Fibroblast of mammary gland (primary cell): ENCODE data around the gene GADD45B.

Source experiments
- DNase-seq: peaks from one replicate; pipeline ENCODE4 v3.0.0-alpha.2; 2010; ENCODE audit warnings: low read depth
- H3K4me3 ChIP-seq: 2 replicates; pipeline ENCODE4 v1.5.1; 2011; ENCODE audit warnings: low read depth, mild to moderate bottlenecking, low read length, moderate library complexity; ENCODE audit not compliant: control insufficient read depth
- CTCF ChIP-seq: conservative IDR thresholded peaks from 2 replicates; pipeline ENCODE4 v1.5.1; 2011; ENCODE audit warnings: low read depth, low read length, inconsistent platforms; ENCODE audit not compliant: control insufficient read depth, insufficient read depth

GADD45B gene

DNA sequence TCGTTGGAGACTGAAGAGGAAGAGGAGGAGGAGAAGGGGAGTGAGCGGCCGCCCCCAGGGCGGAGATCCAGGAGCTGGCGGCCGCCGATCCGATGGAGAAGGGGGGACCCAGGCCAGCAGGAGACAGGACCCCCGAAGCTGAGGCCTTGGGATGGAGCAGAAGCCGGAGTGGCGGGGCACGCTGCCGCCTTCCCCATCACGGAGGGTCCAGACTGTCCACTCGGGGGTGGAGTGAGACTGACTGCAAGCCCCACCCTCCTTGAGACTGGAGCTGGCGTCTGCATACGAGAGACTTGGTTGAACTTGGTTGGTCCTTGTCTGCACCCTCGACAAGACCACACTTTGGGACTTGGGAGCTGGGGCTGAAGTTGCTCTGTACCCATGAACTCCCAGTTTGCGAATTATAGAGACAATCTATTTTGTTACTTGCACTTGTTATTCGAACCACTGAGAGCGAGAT lies 1.8 kb downstream of the GADD45B start:
- peak; percentile 55 for DNase-seq

DNA sequence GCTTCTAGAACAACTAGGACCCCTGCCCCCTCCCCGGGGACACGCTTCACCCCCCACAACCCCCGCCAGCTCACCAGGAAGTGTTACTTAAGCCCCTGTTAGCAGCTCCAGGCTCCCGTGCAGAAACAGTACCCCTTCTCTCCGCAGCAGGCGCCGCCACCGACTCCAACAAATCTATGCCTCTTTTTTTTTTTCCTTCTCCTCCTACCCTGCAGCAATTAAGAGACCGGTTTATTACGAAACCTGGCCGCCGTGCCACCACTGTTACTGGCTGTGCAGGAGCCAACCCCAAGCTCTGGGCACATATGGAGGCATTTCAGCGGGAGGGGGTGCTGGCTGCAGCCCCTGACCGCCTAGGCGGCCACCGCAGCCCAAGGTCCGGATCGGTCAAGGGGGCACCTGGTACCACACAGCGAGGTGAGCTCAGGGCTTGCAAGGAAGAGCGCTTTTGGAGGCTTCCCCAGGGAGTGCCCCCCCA lies 2.4 kb downstream of the GADD45B start:
- peak overlapping the region; percentile 100 for H3K4me3 ChIP-seq
- peak; percentile 13 for TF ChIP-seq CTCF
- DNase-seq = peak; percentile 72

More for the DNA sequence above, 1.8 kb downstream of the GADD45B start:
- no peak for TF ChIP-seq CTCF
- peak overlapping the region; percentile 100 for H3K4me3 ChIP-seq

DNA sequence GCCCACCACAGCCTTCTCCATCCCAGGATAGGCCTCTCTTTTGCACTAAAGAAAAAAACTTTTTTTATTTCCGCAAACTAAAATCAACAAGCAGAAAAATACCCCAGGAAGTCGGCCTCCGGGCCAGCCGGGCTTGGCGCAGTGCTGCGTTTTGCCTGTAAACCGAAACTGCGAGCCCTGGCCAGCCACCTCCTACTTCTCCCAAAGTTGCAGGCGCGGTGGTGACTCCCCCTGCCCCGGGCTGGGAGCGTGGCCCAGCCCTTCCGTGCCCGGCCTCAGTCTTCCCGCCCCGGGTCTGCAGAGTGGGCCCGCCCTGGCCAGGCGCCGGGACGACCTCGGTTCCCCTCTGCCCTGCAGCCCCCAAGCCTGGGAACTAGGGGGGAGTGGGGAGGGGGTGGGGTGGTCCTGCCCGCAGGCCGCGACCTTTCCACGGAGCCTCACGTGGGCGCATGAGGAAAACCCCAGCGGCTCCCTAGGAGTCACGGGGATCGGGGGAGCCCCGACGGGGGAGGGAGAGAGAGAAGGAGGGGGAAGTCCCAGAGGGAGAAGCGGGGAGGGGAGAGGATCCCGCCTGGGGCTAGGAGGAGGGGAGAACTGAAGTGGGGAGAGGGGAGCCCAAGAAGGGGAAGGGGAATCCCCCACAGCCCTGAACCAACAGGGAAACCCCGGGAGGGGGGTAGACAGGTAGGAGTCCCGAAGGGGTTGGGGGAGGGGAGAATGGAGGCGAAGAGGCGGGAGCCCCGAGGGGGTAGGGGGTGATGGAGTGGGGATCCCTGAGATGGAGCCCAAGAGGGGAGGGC lies 3.0 kb downstream of the GADD45B start:
- H3K4me3 ChIP-seq = peak overlapping the region; percentile 100
- peak; percentile 77 for DNase-seq
- no peak for TF ChIP-seq CTCF

DNA sequence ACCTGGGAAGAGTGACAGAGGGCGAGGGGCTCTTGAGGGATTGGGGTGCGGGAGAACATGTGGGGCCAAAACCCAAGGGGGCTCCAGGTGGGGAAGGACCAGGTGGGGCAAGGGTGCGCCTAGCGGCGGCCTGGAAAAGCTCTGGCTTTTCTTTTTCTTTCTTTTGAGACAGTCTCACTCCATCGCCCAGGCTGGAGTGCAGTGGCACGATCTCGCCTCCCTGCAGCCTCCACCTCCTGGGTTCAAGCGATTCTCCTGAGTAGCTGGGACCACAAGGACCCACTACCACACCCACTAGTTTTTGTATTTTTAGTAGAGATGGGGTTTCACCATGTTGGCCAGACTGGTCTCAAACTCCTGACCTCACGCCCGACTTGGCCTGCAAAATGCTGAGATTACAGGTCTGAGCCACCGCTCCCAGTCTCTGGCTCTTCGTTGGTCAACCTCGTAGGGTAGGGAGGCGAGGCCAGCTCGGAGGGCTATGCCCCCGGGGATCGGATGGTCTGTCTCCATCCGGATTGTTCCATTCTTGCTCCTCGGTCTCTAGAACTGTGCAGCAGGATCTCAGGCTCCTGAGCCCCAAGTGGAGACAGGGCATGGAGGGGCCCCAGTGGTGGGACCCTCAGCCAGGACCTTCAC lies 3.7 kb downstream of the GADD45B start:
- H3K4me3 ChIP-seq = no peak overlapping the region
- no peak for TF ChIP-seq CTCF
- no peak for DNase-seq

- TF ChIP-seq CTCF = no peak
- no peak for DNase-seq
- no peak overlapping the region for H3K4me3 ChIP-seq
Observed at GRCh38 chr19:2481466-2481865, 5.5 kb downstream of the GADD45B start.

- no peak for TF ChIP-seq CTCF
- DNase-seq = no peak
- H3K4me3 ChIP-seq = no peak overlapping the region
Observed at GRCh38 chr19:2482354-2483038, 6.6 kb downstream of the GADD45B start.
